Measurements from ENCODE around the gene RNF175. TPM values are rescaled to one million over a fixed set of nuclear protein-coding genes. Genes with fewer than 3 reads are reported as not detected.
"Not testable (repeated sequence)": the region's sequence is repeated elsewhere in the genome, so short reads cannot be mapped to it uniquely, and the experiment has no call there.

The RNF175 gene
- total and polyA plus RNA-seq, 2 donors: 0.27 to 3.3 TPM

DNA sequence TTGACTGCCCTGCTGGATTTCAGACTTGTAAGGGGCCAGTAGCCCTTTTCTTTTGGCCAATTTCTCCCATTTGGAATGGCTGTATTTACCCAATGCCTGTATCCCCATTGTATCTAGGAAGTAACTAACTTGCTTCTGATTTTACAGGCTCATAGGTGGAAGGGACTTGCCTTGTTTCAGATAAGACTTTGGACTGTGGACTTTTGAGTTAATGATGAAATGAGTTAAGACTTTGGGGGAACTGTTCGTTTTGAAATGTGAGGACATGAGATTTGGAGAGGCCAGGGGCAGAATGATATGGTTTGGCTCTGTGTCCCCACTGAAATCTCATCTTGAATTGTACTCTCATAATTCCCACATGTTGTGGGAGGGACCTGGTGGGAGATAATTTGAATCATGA lies 93.3 kb downstream of the RNF175 start:
- not testable (repeated sequence) for H3K27ac ChIP-seq (ENCODE audit: low read depth); H3K36me3 ChIP-seq (ENCODE audit: insufficient read depth); H3K4me1 ChIP-seq (ENCODE audit: insufficient read depth); H3K4me3 ChIP-seq (ENCODE audit: low read depth, low read length); DNase-seq (ENCODE audit: extremely low spot score)
- WGBS: 52% methylated on average over 1 of the region's 1 CpG

DNA sequence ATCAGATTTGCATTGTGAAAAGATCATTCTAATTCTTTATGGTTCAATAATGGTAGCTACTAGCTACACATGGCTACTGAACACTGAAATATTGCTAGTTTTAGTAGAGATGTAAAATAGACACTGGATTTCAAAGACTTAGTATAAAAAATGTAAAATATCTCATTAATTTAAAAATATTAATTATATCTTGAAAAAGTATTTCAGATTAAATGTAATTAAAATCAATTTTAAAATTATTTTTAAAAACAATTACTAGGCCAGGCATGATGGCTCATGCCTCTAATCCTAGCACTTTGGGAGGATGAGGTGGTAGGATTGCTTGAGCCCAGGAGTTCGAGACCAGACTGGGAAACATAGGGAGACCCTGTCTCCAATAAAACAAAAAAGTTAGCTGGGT lies 96.2 kb downstream of the RNF175 start:
- Histone ChIP-seq H3K4me1 (ENCODE audit: insufficient read depth) (no peaks in the 10 kb centered on the region), H3K36me3 (ENCODE audit: insufficient read depth) (no peaks in the 10 kb centered on the region), H3K27ac (ENCODE audit: low read depth) (no peak overlapping the region), H3K4me3 (ENCODE audit: low read depth, low read length) (no peak overlapping the region)
- WGBS: 89% methylated on average over 1 of the region's 1 CpG
- DNase-seq (ENCODE audit: extremely low spot score): no peak

DNA sequence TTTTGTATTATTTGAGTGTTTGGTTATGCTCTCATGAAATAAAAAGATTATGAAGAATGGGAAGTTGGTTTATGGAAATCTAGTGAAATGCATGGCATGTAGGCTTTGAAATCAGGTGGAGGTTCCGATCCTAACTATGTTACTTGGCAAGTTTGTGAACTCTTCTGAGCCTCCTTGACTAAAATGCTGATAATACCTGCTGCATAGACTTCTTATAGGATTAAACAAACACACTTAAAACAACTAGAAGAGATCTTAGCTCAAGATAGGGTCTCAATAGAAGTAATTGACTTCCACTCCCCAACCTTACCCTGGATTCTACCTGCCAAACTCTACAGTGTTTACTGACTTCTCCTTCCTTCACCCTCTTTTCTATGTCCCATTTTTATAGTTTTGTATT lies 97.9 kb downstream of the RNF175 start:
- Histone ChIP-seq H3K36me3 (ENCODE audit: insufficient read depth) (no peaks in the 10 kb centered on the region), H3K27ac (ENCODE audit: low read depth) (no peak overlapping the region), H3K4me3 (ENCODE audit: low read depth, low read length) (no peak overlapping the region), H3K4me1 (ENCODE audit: insufficient read depth) (no peaks in the 10 kb centered on the region)
- WGBS: 86% methylated on average over 1 of the region's 1 CpG
- DNase-seq (ENCODE audit: extremely low spot score): no peak

DNA sequence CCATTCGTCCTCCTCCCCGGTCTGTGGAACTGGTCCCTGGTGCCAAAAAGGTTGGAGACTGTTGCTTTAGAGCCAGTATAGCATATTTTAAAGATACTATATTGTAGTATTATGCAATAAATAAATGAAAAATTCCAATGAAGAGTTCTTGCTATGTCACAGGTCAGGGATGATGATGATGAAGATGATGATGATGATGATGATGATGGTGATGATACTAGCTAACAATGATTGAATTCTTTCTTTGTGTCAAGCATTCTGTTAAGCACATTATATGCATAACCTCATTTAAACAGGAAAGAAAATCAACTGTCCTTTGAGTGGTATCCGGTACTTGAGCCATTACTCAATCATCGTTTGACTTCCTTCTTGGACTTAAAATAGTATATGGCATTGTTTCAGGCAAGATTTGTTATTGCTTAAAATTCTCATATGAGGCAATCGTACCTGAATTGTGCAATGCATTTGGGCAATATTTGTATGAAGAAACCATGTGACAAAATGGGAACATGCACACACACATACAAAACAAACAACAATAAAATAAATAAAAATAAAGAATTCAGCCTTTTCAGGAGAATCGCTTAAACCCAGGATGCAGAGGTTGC lies 98.5 kb downstream of the RNF175 start:
- DNase-seq (ENCODE audit: extremely low spot score): no peak
- Histone ChIP-seq H3K36me3 (ENCODE audit: insufficient read depth) (no peaks in the 10 kb centered on the region), H3K27ac (ENCODE audit: low read depth) (no peak overlapping the region), H3K4me3 (ENCODE audit: low read depth, low read length) (no peak overlapping the region), H3K4me1 (ENCODE audit: insufficient read depth) (no peaks in the 10 kb centered on the region)
- 79% methylated on average over 6 of the region's 6 CpGs for WGBS

Other genes starting within 250 kb of the RNF175 start
- gene TLR2, start 75.7 kb downstream of the RNF175 start, total RNA-seq: 13.3 TPM
- gene TLR2, start 75.7 kb downstream of the RNF175 start, polyA plus RNA-seq: 10.4 TPM
- 119 TPM for gene SFRP2, start 29.1 kb upstream of the RNF175 start, total RNA-seq
- gene SFRP2, start 29.1 kb upstream of the RNF175 start, polyA plus RNA-seq: 62.9 TPM